SK-N-SH (cell line): ENCODE data around the gene ACSS2. TPM values are rescaled to one million over a fixed set of nuclear protein-coding genes. Genes with fewer than 3 reads are reported as not detected.

Experiments
- CTCF ChIA-PET: fragments of 300-600, 350-600 bp; formaldehyde crosslinking; extraction: SDS; loops from one replicate; lab custom pipeline; 2021; lab: Yijun Ruan, JAX
- POLR2A ChIA-PET: fragments of 350-600 bp; sonication (Branson Sonifier 250); formaldehyde crosslinking; extraction: SDS; loops from one replicate; lab custom pipeline; 2020; ENCODE audit warnings: antibody characterized with exemption, inconsistent platforms; lab: Yijun Ruan, JAX
- DNase-seq: peaks from one replicate; pipeline ENCODE4 v3.0.0; 2012
- H2AFZ ChIP-seq: fragments of 200-600 bp; sonication (generic); 2 replicates; pipeline ENCODE4 v1.8.1; 2016; ENCODE audit warnings: antibody characterized with exemption, mild to moderate bottlenecking, low read depth
- H3F3A ChIP-seq: fragments of 200-600 bp; sonication (generic); replicated peaks from 2 replicates; pipeline ENCODE3; 2016; ENCODE audit warnings: antibody characterized with exemption, mild to moderate bottlenecking; ENCODE audit not compliant: insufficient read depth
- H3K27ac ChIP-seq, 2 experiments: fragments of 200-500 bp in 1 of 2; fragments of 200-600 bp in 1 of 2; sonication (Bioruptor generic) in 1 of 2; sonication (generic), shearing (Covaris generic) in 1 of 2; 2 replicates each; pipeline versions ENCODE4 v1.5.1 to v1.6.1; 2014 to 2016; ENCODE audit warnings: low read depth in 2 of 2, inconsistent platforms in 1 of 2, low read length in 1 of 2, mild to moderate bottlenecking in 1 of 2, mixed read lengths in 1 of 2
- H3K27me3 ChIP-seq: fragments of 200-600 bp; sonication (generic), shearing (Covaris generic); 2 replicates; pipeline ENCODE4 v1.6.1; 2016; ENCODE audit warnings: mixed run types; ENCODE audit not compliant: insufficient read depth
- H3K36me3 ChIP-seq, 2 experiments: fragments of 200-500 bp in 1 of 2; fragments of 200-600 bp in 1 of 2; sonication (Bioruptor generic) in 1 of 2; sonication (generic) in 1 of 2; replicated peaks in 1 of 2; 2 replicates each; pipeline versions ENCODE3 to v1.5.1; 2014 to 2016; ENCODE audit warnings: low read length in 1 of 2, mild to moderate bottlenecking in 1 of 2; ENCODE audit not compliant: insufficient read depth in 2 of 2, control insufficient read depth in 1 of 2
- H3K4me1 ChIP-seq, 2 experiments: fragments of 200-500 bp in 1 of 2; fragments of 200-600 bp in 1 of 2; sonication (Bioruptor generic) in 1 of 2; sonication (generic), shearing (Covaris generic) in 1 of 2; 2 replicates each; pipeline versions ENCODE4 v1.5.1 to v1.6.1; 2014 to 2016; ENCODE audit warnings: low read depth in 1 of 2, low read length in 1 of 2, mixed run types in 1 of 2; ENCODE audit not compliant: insufficient read depth in 2 of 2, control insufficient read depth in 1 of 2
- H3K4me2 ChIP-seq: fragments of 200-600 bp; sonication (generic), shearing (Covaris generic); 2 replicates; pipeline ENCODE4 v1.6.1; 2017; ENCODE audit warnings: mixed run types
- H3K4me3 ChIP-seq, 2 experiments: fragments of 200-500 bp in 1 of 2; fragments of 200-600 bp in 1 of 2; sonication (Bioruptor generic) in 1 of 2; sonication (generic), shearing (Covaris generic) in 1 of 2; 2 replicates each; pipeline versions ENCODE4 v1.5.1 to v1.8.1; 2014 to 2016; ENCODE audit warnings: low read depth in 2 of 2, inconsistent platforms in 1 of 2, low read length in 1 of 2, mild to moderate bottlenecking in 1 of 2, mixed read lengths in 1 of 2, moderate library complexity in 1 of 2
- H3K79me2 ChIP-seq: fragments of 200-600 bp; sonication (generic); 2 replicates; pipeline ENCODE4 v1.8.1; 2017; ENCODE audit warnings: mild to moderate bottlenecking; ENCODE audit not compliant: insufficient read depth
- H3K9ac ChIP-seq: fragments of 200-600 bp; sonication (generic); 2 replicates; pipeline ENCODE4 v1.6.1; 2017; ENCODE audit warnings: mixed run types
- H3K9me2 ChIP-seq: fragments of 200-600 bp; sonication (generic); 2 replicates; pipeline ENCODE4 v1.6.1; 2017; ENCODE audit warnings: mixed run types
- H3K9me3 ChIP-seq: fragments of 200-600 bp; sonication (generic); 2 replicates; pipeline ENCODE4 v1.6.1; 2017; ENCODE audit warnings: mixed run types, mild to moderate bottlenecking, moderate library complexity
- H4K20me1 ChIP-seq: fragments of 200-600 bp; sonication (generic); 2 replicates; pipeline ENCODE4 v1.6.1; 2017; ENCODE audit warnings: mild to moderate bottlenecking, mixed run types; ENCODE audit not compliant: insufficient read depth
- CTCF ChIP-seq: fragments of 200-600 bp; sonication (generic); IDR thresholded peaks from 2 replicates; pipeline ENCODE4 v1.6.1; 2017; ENCODE audit warnings: antibody characterized with exemption, mild to moderate bottlenecking, moderate library complexity
- FOXJ3 ChIP-seq: sonication (generic); formaldehyde crosslinking; IDR thresholded peaks from 2 replicates; pipeline ENCODE4 v1.5.1; 2020; ENCODE audit warnings: mild to moderate bottlenecking, missing genetic modification reagents
- FOXM1 ChIP-seq: IDR thresholded peaks from 2 replicates; pipeline ENCODE4 v1.4.0; 2012; ENCODE audit warnings: low read depth, mild to moderate bottlenecking
- NRF1 ChIP-seq: IDR thresholded peaks from 2 replicates; pipeline ENCODE4 v1.6.1; 2012; ENCODE audit warnings: low read depth, mild to moderate bottlenecking, low read length
- RAD21 ChIP-seq: IDR thresholded peaks from 2 replicates; pipeline ENCODE4 v1.6.1; 2012; ENCODE audit warnings: mild to moderate bottlenecking, low read length
- RCOR1 ChIP-seq: fragments of 150-350 bp; IDR thresholded peaks from 2 replicates; pipeline ENCODE4 v1.6.1; 2017; ENCODE audit warnings: antibody characterized with exemption, low read length
- REST ChIP-seq: IDR thresholded peaks from 2 replicates; pipeline ENCODE4 v1.6.1; 2012; ENCODE audit warnings: mild to moderate bottlenecking, low read depth, low read length, moderate library complexity
- RFX5 ChIP-seq: IDR thresholded peaks from 2 replicates; pipeline ENCODE4 v1.6.1; 2012; ENCODE audit warnings: mild to moderate bottlenecking, improper control_type of control experiment, low read length
- YY1 ChIP-seq: IDR thresholded peaks from 2 replicates; pipeline ENCODE4 v1.4.0; 2012; ENCODE audit warnings: low read depth, mild to moderate bottlenecking
- ZBTB33 ChIP-seq: IDR thresholded peaks from 2 replicates; pipeline ENCODE4 v1.4.0; 2012; ENCODE audit warnings: low read depth, borderline replicate concordance
- WGBS: methylation state at CpG from one replicate; pipeline ENCODE4 v1.1.6; 2017; ENCODE audit warnings: low lambda C conversion rate; 5-methylcytosine and 5-hydroxymethylcytosine counted together
- polyA plus RNA-seq, 3 experiments: library from polyadenylated mRNA; depleted of rRNA; stranded (reverse); fragments of >200 nt; gene quantifications; 2 replicates each; pipeline ENCODE4 v1.2.3, GENCODE V29; 2012

The ACSS2 gene
- polyA plus RNA-seq, 1 of the 3 experiments (the other 2 are of a cell fraction) = 25.5 TPM

- no peak overlapping the region for H3K27ac ChIP-seq
- no peak overlapping the region for H3K4me3 ChIP-seq
- no peaks in the 10 kb centered on the region for H3K9me2 ChIP-seq
- DNase-seq = no peak
- peaks cover 4% of the 10 kb centered on the region for H3F3A ChIP-seq
- no peaks in the 10 kb centered on the region for H4K20me1 ChIP-seq
- H3K9me3 ChIP-seq = no peaks in the 10 kb centered on the region
- H3K36me3 ChIP-seq = peaks cover 19 to 48% of the 10 kb centered on the region in 2 experiments
- ChIA-PET CTCF (no interaction called here), POLR2A (interaction anchor here (0.8 kb wide), 1 partner anchor 12 kb away, joined by 3 read pairs; no protein-coding TSS in a partner anchor)
- TF ChIP-seq NRF1 (no peak), ZBTB33 (no peak), FOXM1 (no peak), RFX5 (no peak), CTCF (no peak), RCOR1 (no peak), RAD21 (no peak), REST (no peak), YY1 (no peak), FOXJ3 (CRISPR knock-in tag) (no peak)
- H2AFZ ChIP-seq = no peak overlapping the region
- no peaks in the 10 kb centered on the region for H3K27me3 ChIP-seq
- H3K4me2 ChIP-seq = no peak overlapping the region
- WGBS = 100% methylated on average over 1 of the region's 1 CpG
- no peak overlapping the region for H3K9ac ChIP-seq
- H3K4me1 ChIP-seq = no peaks in the 10 kb centered on the region; a peak in 1 of 4 replicates
- no peaks in the 10 kb centered on the region for H3K79me2 ChIP-seq
These were observed 51.3 kb downstream of the ACSS2 start for GRCh38 chr20:34927736-34928135.
